Mucosa of descending colon (tissue), 3 donors: Measurements from ENCODE around the gene PBX1. TPM values are rescaled to one million over a fixed set of nuclear protein-coding genes. Genes with fewer than 3 reads are reported as not detected.
A peak's percentile ranks its signal among the peaks of the same experiment; 100 is the strongest.
"Not testable (repeated sequence)": the region's sequence is repeated elsewhere in the genome, so short reads cannot be mapped to it uniquely, and the experiment has no call there.

Experiments
- ATAC-seq: fragments of 200-7000 bp; cut with Tn5 transposase; one replicate; pipeline ENCODE4 v1.9.1; 2020; ENCODE audit warnings: mild to moderate bottlenecking, moderate library complexity
- DNase-seq, 3 donors: peaks; one replicate each; pipeline ENCODE4 v3.0.0-alpha.2; 2020
- H3K36me3 ChIP-seq: fragments of 200-600 bp; one replicate; pipeline ENCODE4 v1.8.0; 2021; ENCODE audit warnings: low read depth, mild to moderate bottlenecking
- H3K4me1 ChIP-seq: fragments of 200-600 bp; one replicate; pipeline ENCODE4 v1.8.0; 2021; ENCODE audit warnings: low read depth, mild to moderate bottlenecking
- H3K4me3 ChIP-seq: fragments of 200-600 bp; one replicate; pipeline ENCODE4 v1.8.0; 2021; ENCODE audit warnings: mild to moderate bottlenecking
- H3K9me3 ChIP-seq: fragments of 200-600 bp; one replicate; pipeline ENCODE4 v1.8.0; 2021; ENCODE audit warnings: mild to moderate bottlenecking
- intact Hi-C, 2 donors: fragments of 100-400 bp; cut with DNase I in 1 of 2; cut with micrococcal nuclease in 1 of 2; formaldehyde crosslinking; loops; one replicate each; pipeline versions ENCODE4 v1.11.0 to v1.11.1; 2022; cut with DNase I, micrococcal nuclease
- total RNA-seq, 3 donors: library from RNA; stranded (reverse); fragmentation: NEBNext Ultra II Directional in 2 of 3; extraction: Animal tissue kit (Norgen Biotek cat#: 25700) in 2 of 3; gene quantifications; one replicate each; pipeline versions ENCODE4 v1.2.1 to v1.2.4, GENCODE V29; 2021 to 2023
- TF ChIP-seq, protein P1 (sequence below): fragments of 200-600 bp; IDR thresholded peaks from one replicate; pipeline ENCODE4 v1.8.0; 2022; ENCODE audit warnings: antibody characterized with exemption, mild to moderate bottlenecking
- donor health status: DM: no; HTN: no; CAD: no; lungs with moderate emphysema.
- donor health status: DM: no; HTN: no; CAD: no.
- donor health status: DM: no; HTN: yes; CAD: no.

The PBX1 gene
- total RNA-seq, 3 donors from 2014 or later, result 52.6 to 182 (median 82.8) TPM

DNA sequence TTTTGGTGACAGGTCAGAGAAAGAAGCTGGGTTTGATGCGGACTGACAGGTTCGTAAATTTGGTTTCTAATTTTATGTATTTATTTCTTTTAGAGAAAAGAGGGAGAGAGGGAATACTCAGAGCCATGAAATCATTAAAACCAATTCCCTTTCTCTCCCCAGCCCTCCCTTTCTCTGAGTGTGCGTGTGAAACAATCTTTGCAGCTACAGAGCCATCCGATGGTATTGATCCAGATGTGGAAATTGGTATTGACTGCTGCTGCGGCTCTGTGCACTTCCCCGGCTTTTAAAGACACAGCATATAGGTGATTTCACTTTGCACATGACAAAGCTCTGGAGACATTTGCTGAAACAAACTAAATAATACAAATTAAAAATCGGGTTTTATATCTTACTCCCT lies 42.4 kb upstream of the PBX1 start:
- no peak for DNase-seq
- Histone ChIP-seq H3K4me1 (no peaks in the 10 kb centered on the region), H3K36me3 (no peaks in the 10 kb centered on the region), H3K4me3 (no peak overlapping the region), H3K9me3 (no peaks in the 10 kb centered on the region)
- no peak for ATAC-seq
- intact Hi-C loops, result no loop called here
- TF ChIP-seq, protein P1, sequence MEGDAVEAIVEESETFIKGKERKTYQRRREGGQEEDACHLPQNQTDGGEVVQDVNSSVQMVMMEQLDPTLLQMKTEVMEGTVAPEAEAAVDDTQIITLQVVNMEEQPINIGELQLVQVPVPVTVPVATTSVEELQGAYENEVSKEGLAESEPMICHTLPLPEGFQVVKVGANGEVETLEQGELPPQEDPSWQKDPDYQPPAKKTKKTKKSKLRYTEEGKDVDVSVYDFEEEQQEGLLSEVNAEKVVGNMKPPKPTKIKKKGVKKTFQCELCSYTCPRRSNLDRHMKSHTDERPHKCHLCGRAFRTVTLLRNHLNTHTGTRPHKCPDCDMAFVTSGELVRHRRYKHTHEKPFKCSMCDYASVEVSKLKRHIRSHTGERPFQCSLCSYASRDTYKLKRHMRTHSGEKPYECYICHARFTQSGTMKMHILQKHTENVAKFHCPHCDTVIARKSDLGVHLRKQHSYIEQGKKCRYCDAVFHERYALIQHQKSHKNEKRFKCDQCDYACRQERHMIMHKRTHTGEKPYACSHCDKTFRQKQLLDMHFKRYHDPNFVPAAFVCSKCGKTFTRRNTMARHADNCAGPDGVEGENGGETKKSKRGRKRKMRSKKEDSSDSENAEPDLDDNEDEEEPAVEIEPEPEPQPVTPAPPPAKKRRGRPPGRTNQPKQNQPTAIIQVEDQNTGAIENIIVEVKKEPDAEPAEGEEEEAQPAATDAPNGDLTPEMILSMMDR, result no peak

GRCh38 chr1:164518692-164519332 lies 40.2 kb upstream of the PBX1 start:
- TF ChIP-seq, protein P1, result no peak
- no peaks in the 10 kb centered on the region for H3K9me3 ChIP-seq
- H3K4me3 ChIP-seq, result no peak overlapping the region
- H3K4me1 ChIP-seq, result no peaks in the 10 kb centered on the region
- no peak for ATAC-seq
- H3K36me3 ChIP-seq, result no peaks in the 10 kb centered on the region
- intact Hi-C loops, result no loop called here
- no peak for DNase-seq

- H3K36me3 ChIP-seq, result no peaks in the 10 kb centered on the region
- H3K4me1 ChIP-seq, result no peaks in the 10 kb centered on the region
- H3K9me3 ChIP-seq, result no peaks in the 10 kb centered on the region
- ATAC-seq (no peak), DNase-seq (no peak)
- intact Hi-C loops, result no loop called here
- TF ChIP-seq, protein P1, result no peak
- H3K4me3 ChIP-seq, result no peak overlapping the region
These were observed 39.6 kb upstream of the PBX1 start for GRCh38 chr1:164519426-164519825.

GRCh38 chr1:164524810-164525209 lies 34.2 kb upstream of the PBX1 start:
- no peak for DNase-seq
- ATAC-seq, result no peak
- Histone ChIP-seq H3K4me3 (no peak overlapping the region), H3K36me3 (no peaks in the 10 kb centered on the region), H3K9me3 (peaks cover 17% of the 10 kb centered on the region), H3K4me1 (no peaks in the 10 kb centered on the region)
- TF ChIP-seq, protein P1, result no peak
- intact Hi-C loops, result no loop called here

- DNase-seq, result no peak
- H3K4me1 ChIP-seq, result no peaks in the 10 kb centered on the region
- intact Hi-C loops, result no loop called here
These were observed 23.9 kb upstream of the PBX1 start for GRCh38 chr1:164534863-164535610.

DNA sequence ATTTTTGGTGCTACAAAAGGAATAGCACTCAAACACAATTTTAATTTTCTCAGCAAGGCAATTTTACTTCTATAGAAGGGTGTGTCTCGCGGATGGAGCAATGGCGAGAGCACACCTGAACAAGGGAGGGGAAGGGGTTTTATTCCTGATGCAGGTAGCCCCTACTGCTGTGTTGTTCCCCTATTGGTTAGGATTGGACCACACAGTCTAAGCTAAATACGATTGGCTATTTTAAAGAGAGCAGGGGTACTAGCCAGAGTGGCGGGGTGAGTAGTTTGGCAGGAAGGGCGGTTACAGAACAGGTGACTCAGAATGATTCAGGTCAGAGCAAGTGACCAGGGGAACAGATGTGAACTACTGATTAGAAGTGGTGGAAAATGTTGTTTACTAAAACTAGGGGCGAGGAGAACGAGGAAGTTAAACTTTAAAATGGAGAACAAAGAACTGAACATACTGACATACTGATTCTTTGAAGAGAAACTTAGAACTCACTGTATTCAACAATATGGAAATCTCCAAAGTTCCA lies 6.5 kb upstream of the PBX1 start:
- DNase-seq, H3K9me3 ChIP-seq, intact Hi-C loops, ATAC-seq, H3K36me3 ChIP-seq, H3K4me1 ChIP-seq, H3K4me3 ChIP-seq: not testable (repeated sequence)

More at GRCh38 chr1:164534863-164535610, 23.9 kb upstream of the PBX1 start:
- H3K36me3 ChIP-seq, result no peaks in the 10 kb centered on the region
- H3K9me3 ChIP-seq, result no peaks in the 10 kb centered on the region
- TF ChIP-seq, protein P1, result no peak
- H3K4me3 ChIP-seq, result no peak overlapping the region
- ATAC-seq, result peak; percentile 61
